ENCODE measurements around the gene RALGAPB.
"Not testable (repeated sequence)": the region's sequence is repeated elsewhere in the genome, so short reads cannot be mapped to it uniquely, and the experiment has no call there.

RALGAPB gene

GRCh38 chr20:38472513-38473366, at the start of gene RALGAPB:
TSS of gene RALGAPB (plus strand) at chr20:38472843. CDS start at chr20:38488433, 15,590 bp downstream.
- DNase-seq: peak; percentile 100

DNA sequence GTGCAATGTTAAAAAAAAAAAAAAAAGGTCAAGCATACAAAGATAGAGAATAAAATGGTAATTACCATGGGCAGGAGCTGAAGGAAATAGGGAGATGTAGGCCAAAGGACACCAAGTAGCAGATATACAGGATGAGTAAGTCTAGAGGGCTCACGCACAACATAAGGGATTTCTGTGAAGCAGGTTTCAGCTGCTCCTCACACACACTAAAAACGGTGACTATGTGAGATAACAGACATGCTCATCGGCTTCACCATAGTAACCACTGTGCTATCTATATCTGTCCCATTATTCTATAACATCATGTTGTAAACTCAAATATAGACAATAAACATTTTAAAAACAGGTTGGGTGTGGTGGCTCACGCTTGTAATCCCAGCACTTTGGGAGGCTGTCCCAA, 49.1 kb upstream of the RALGAPB start:
- DNase-seq: no peak

DNA sequence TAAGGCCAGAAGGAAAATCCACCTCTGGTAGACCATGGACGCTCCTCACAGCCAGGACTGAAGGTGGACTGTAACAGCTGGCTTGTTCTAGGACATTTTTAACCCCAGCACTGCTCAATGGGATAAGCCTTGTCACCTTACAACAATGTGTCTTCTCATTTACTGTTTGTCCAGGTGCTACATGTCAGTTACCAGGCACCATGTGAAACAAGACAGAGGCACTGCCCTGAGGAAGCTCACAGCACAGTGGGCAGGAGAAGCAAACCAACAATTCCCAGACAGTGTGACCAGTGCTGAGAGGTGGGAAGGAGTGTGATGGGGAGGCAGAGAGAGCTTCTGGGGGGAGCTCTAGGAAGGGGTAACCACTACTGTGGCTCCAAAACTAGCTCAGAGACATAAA, 48.2 kb upstream of the RALGAPB start:
- DNase-seq: no peak

GRCh38 chr20:38426006-38426897, 46.4 kb upstream of the RALGAPB start:
- DNase-seq: no peak

DNA sequence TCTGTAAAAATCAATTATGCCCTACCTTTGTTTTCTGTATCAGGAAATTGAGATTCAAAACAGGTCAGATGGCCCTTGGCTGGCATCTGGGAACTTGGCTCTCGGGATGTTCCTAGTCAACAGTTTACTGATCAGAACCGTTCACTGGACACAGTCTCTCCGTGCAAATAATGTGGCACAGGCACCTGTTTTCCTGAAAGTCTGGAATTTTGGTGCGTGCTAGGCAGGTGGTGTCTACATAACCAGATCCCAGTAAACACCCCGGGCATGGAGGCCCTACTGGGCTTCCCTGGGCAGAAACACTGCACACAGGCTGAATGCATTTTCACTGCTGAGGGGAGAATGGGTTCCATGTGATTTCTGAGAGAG, 45.0 kb upstream of the RALGAPB start:
- no peak for DNase-seq

- no peak for DNase-seq
Observed at GRCh38 chr20:38428800-38429199, 43.8 kb upstream of the RALGAPB start.

- no peak for DNase-seq
Observed at GRCh38 chr20:38429301-38429700, 43.3 kb upstream of the RALGAPB start.

GRCh38 chr20:38430679-38431325, 41.8 kb upstream of the RALGAPB start:
- DNase-seq: no peak

GRCh38 chr20:38432292-38432691, 40.4 kb upstream of the RALGAPB start:
- DNase-seq: no peak

- not testable (repeated sequence) for DNase-seq
Observed at GRCh38 chr20:38432870-38433269, 39.8 kb upstream of the RALGAPB start.

DNA sequence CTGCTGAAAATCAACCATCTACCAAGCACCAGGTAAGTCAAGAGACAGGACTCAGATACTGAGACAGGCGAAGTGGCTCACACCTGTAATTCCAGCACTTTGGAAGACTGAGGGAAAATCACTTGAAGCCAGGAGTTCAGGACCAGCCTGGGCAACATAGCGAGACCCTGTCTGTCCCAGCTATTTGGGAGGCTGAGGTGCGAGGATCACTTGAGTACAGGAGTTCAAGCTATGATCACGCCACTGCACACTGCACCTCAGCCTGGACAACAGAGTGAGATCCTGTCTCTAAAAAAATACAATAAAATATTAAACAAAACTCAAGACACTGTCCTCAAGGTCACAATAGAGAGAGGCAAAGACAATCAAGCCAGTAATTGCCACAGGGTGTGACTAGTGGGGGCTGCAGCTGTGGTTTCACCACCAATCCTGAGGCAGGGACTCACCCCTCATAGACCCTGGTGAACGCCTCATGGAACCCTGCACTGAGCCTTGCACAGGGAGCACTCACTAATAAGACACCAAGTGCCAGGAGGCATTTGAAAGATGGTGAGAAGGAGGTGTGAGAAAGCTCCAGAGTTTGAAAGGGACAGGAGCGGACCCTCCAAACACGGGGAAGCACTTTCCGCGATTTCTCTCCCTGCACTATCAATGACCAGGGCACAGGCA, 39.2 kb upstream of the RALGAPB start:
- DNase-seq: no peak

GRCh38 chr20:38434301-38434741, 38.3 kb upstream of the RALGAPB start:
- peak; percentile 56 for DNase-seq

DNA sequence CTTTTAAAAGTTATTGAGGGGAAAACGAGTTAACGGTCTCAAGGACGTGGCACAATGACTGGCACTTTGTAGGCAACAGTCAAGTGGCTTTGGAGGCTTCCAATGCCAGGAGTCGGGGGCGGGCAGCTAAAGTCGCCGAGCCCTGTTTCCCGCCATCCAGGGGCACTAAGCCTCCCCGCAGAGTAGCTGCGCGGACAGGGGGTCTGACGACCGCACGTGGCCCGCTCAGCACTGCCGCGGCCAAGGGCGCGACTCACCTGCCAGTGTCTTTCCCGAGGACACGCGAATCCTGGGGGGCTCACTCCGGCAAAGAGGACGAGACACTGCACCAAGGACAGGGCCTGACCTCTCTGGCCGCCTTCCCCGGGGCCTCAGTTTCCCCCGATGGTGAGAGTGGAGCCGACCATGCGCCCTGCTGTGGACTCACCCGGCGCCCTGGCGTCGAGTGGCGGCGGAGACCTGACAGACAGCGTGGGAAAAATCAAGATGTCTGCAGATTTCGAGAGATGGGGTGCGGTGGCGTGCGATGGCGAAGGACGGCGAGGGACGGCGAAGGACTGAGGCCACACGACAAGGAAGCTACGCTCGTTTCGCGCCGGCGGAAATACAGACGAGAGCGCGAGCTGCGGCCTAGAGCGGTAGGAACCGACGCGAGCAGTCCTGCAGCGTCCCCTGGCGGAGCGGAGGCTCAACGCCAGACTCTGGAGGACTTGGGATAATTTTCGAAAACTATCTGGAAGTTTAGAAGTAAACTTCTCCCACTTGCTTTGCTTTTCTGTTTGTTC, 37.7 kb upstream of the RALGAPB start, which contains the start of gene SNHG17:
Gene SNHG17 (minus strand): TSS at position 559 of the 785 bp plus-strand sequence.
- DNase-seq: peak; percentile 96

DNA sequence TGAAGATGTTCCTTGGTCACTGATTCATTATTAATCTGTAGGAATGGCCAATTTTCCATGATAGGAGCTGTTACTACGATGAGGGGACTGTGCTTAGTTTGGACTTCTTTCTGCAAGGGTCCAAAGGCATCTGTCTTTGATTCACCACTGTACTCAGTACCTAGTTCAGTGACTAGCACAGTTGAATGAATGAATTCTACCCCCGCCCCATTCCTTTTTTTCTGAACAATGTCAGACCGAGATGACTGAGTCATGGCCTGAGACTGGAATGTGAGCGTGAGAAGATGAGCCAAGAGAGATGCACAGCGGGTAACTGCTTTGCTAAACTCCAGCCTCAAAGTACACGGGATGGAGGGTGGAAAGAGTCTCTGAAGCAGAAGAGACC, 37.1 kb upstream of the RALGAPB start:
- DNase-seq: no peak

- no peak for DNase-seq
Observed at GRCh38 chr20:38437796-38438195, 34.8 kb upstream of the RALGAPB start.

- DNase-seq: not testable (repeated sequence)
Observed at GRCh38 chr20:38441110-38441509, 31.5 kb upstream of the RALGAPB start.

DNA sequence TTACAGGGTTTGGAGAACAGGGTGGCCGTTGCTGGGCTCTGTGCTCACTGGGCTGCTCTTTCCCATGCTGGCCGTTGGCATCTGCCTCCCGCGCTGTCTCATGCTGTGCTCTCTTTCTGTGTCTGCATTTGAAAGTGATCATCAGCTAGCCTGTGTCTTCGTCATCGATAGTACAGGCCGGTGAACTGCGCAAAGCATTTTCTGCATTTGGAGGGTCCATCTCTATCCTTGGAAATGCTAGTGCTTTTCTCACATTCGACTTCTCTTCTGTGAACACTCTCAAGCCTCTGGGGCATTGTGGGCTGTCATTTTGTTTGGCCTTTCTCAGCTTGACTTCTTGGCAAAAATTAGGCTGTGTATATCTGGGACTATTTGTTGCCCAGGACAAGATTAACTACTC, 30.7 kb upstream of the RALGAPB start:
- peak; percentile 58 for DNase-seq

DNA sequence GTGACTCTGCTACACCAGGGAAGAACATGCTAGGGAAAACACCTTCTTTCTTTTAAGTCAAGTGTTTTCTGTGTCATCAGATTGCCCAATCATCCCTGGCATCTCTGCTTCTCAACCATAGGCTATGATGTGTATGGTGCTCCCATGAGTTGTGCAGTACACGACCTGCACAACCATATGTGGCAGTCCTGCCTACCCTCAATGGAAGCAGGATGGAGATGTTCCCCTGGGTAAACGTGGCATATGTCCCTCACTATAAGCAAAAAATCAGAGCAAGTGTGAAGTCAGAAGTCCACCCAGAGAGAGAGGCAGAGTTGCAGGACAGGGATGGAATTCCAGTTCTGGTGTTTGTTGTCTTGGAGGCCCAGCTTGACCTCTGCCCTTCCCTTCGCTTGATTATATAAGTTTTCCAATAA, 27.3 kb upstream of the RALGAPB start:
- no peak for DNase-seq

DNA sequence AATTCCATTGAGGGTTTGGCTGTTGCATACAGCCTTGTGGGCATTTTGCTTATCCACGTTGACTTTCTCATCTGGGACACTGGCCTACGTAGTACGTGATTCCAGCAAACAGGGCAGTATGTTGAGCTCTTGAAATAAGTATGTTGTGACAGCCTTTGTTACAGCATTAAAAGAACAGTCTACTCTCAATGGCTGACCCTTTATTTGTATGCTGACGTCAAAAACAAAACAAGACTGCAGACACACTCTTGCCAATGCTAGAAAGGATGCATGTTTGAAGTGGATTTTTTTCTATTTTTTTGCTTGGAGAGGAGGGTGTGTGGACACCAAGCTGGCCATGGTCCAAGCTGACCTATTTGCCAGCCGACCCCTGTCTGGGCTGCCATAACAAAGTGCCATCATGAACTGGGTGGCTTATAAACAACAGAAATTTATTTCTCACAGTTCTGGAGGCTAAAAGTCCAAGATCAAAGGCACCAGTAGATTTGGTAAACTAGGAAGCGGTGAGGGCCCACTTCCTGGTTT, 26.7 kb upstream of the RALGAPB start:
- DNase-seq: no peak

DNA sequence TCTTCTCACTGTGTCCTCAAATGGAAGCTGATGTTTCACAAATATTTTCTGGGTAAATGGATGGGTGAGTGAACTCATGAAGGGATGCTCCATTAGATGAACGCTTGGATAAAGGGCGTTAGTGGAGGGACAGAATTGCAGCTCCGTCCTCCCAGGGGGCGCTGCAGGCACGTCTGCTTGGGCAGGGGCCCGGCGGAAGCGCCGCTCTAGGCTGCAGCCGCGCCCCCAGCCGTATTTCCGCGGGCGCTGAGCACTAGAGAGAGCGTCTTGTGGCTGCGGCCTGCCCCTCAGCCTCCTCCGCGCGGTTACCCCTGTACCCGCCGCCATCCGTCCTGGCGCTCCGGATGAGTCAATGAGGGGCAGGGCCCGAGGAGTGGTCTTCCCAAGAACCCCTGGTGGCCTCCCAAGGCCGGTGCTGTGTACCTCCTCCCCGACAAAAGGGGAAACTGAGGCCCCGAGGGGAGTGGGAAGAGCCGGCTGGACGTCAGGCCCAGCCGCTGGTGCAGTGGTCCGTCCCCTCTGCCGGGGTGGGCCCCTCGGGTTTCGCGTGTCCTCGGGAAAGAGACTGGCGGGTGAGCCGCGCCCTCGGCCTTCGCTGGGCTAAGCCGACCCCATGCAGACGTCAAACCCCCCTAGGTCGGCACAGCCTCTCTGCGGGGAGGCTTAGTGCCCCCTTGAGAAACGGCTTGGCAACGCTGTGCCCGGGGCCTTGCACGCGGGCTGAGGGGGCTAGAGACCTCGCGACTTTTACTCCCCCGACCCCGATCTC, 26.0 kb upstream of the RALGAPB start:
- DNase-seq: peak; percentile 97

DNA sequence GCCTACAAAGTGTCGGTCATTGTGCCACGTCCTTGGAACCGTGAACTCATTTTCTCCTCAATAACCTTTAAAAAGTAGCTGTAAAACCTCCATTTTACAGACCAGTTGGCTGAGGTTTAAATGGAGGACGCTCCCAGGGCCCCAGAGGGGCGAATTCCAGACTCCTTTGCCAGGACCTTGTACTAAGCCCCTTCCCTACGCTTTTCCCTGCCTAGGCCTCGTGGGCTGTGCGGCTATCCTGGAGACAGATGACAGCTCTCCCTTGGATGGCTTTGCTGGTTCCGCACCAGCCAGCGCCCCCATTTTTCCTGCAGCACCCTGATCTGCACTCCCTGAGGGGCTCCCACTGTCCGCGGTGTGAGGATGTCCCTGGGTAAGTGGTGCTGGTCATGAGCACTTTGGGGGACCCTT, 25.4 kb upstream of the RALGAPB start:
- DNase-seq: no peak
